ENCODE data around the gene PPA2. TPM values are rescaled to one million over a fixed set of nuclear protein-coding genes. Genes with fewer than 3 reads are reported as not detected.
"Not testable (repeated sequence)": the region's sequence is repeated elsewhere in the genome, so short reads cannot be mapped to it uniquely, and the experiment has no call there.

The PPA2 gene
- total RNA-seq, 2 experiments from 2014 or later, result 78.9 to 80.2 TPM

GRCh38 chr4:105458541-105458940, 15.3 kb downstream of the PPA2 start:
- H3K4me1 Mint-ChIP-seq (ENCODE audit: low read depth); ATAC-seq; H3K27ac Mint-ChIP-seq; POLR2A ChIA-PET; H3K4me3 Mint-ChIP-seq; CTCF ChIA-PET; H3K27me3 Mint-ChIP-seq (ENCODE audit: low read depth); H3K9me3 Mint-ChIP-seq (ENCODE audit: insufficient read depth); DNase-seq: not testable (repeated sequence)
- H3K36me3 Mint-ChIP-seq (ENCODE audit: low read depth), result peaks cover 44% of the 10 kb centered on the region

- peaks cover 43% of the 10 kb centered on the region for H3K36me3 Mint-ChIP-seq (ENCODE audit: low read depth)
- ATAC-seq (no peak), DNase-seq (no peak)
- H3K4me1 Mint-ChIP-seq (ENCODE audit: low read depth), result peaks cover 9% of the 10 kb centered on the region
- H3K4me3 Mint-ChIP-seq, result no peak overlapping the region
- CTCF ChIA-PET, result interaction anchor here (2.8 kb wide), 1 partner anchor 16 kb away, joined by 8 read pairs; the partner anchor contains the start of gene PPA2
- POLR2A ChIA-PET, result no interaction called here
- H3K27me3 Mint-ChIP-seq (ENCODE audit: low read depth), result no peaks in the 10 kb centered on the region
- peaks cover 4% of the 10 kb centered on the region for H3K9me3 Mint-ChIP-seq (ENCODE audit: insufficient read depth)
- no peak overlapping the region for H3K27ac Mint-ChIP-seq
Measured at GRCh38 chr4:105458001-105458400, 15.9 kb downstream of the PPA2 start.

- POLR2A ChIA-PET, result no interaction called here
- no peak overlapping the region for H3K27ac Mint-ChIP-seq
- no peak for ATAC-seq
- no peaks in the 10 kb centered on the region for H3K27me3 Mint-ChIP-seq (ENCODE audit: low read depth)
- H3K4me3 Mint-ChIP-seq, result no peak overlapping the region
- no peak for DNase-seq
- CTCF ChIA-PET, result interaction anchor here (1.1 to 2.8 kb wide), 2 partner anchors 16 to 18 kb away, joined by 3 to 8 read pairs; partner anchors contain the start of gene PPA2
- no peaks in the 10 kb centered on the region for H3K9me3 Mint-ChIP-seq (ENCODE audit: insufficient read depth)
- peaks cover 9% of the 10 kb centered on the region for H3K4me1 Mint-ChIP-seq (ENCODE audit: low read depth)
- H3K36me3 Mint-ChIP-seq (ENCODE audit: low read depth), result peaks cover 48% of the 10 kb centered on the region
Measured at GRCh38 chr4:105455998-105456397, 17.9 kb downstream of the PPA2 start.

GRCh38 chr4:105455182-105455581, 18.7 kb downstream of the PPA2 start:
- peaks cover 5% of the 10 kb centered on the region for H3K4me1 Mint-ChIP-seq (ENCODE audit: low read depth)
- H3K36me3 Mint-ChIP-seq (ENCODE audit: low read depth), result peaks cover 52% of the 10 kb centered on the region
- POLR2A ChIA-PET, result no interaction called here
- no peaks in the 10 kb centered on the region for H3K27me3 Mint-ChIP-seq (ENCODE audit: low read depth)
- no peak overlapping the region for H3K27ac Mint-ChIP-seq
- no peaks in the 10 kb centered on the region for H3K9me3 Mint-ChIP-seq (ENCODE audit: insufficient read depth)
- H3K4me3 Mint-ChIP-seq, result no peak overlapping the region
- CTCF ChIA-PET, result no interaction called here
- DNase-seq, result no peak
- no peak for ATAC-seq

GRCh38 chr4:105453550-105454205, 20.2 kb downstream of the PPA2 start:
- DNase-seq, result no peak
- Mint-ChIP-seq H3K36me3 (ENCODE audit: low read depth) (peaks cover 55% of the 10 kb centered on the region), H3K27ac (no peak overlapping the region)

GRCh38 chr4:105451346-105451745, 22.5 kb downstream of the PPA2 start:
- H3K4me3 Mint-ChIP-seq, result no peak overlapping the region
- no peaks in the 10 kb centered on the region for H3K27me3 Mint-ChIP-seq (ENCODE audit: low read depth)
- DNase-seq (no peak), ATAC-seq (no peak)
- peaks cover 6% of the 10 kb centered on the region for H3K4me1 Mint-ChIP-seq (ENCODE audit: low read depth)
- ChIA-PET CTCF (interaction anchor here (1.0 to 1.3 kb wide), 2 partner anchors 21 to 22 kb away, joined by 4 to 5 read pairs; partner anchors contain the start of gene PPA2), POLR2A (no interaction called here)
- peaks cover 56% of the 10 kb centered on the region for H3K36me3 Mint-ChIP-seq (ENCODE audit: low read depth)
- H3K9me3 Mint-ChIP-seq (ENCODE audit: insufficient read depth), result no peaks in the 10 kb centered on the region
- no peak overlapping the region for H3K27ac Mint-ChIP-seq

More at GRCh38 chr4:105453550-105454205, 20.2 kb downstream of the PPA2 start:
- Mint-ChIP-seq H3K4me1 (ENCODE audit: low read depth) (peaks cover 7% of the 10 kb centered on the region), H3K9me3 (ENCODE audit: insufficient read depth) (no peaks in the 10 kb centered on the region), H3K4me3 (no peak overlapping the region), H3K27me3 (ENCODE audit: low read depth) (no peaks in the 10 kb centered on the region)
- ChIA-PET CTCF (no interaction called here), POLR2A (no interaction called here)
- ATAC-seq, result no peak

GRCh38 chr4:105440890-105441289, 33.0 kb downstream of the PPA2 start:
- no peak for DNase-seq
- CTCF ChIA-PET, result interaction anchor here (1.6 kb wide), 1 partner anchor 32 kb away, joined by 3 read pairs; no protein-coding TSS in a partner anchor
- H3K27me3 Mint-ChIP-seq (ENCODE audit: low read depth), result no peaks in the 10 kb centered on the region

GRCh38 chr4:105437637-105438036, 36.2 kb downstream of the PPA2 start:
- DNase-seq (no peak), ATAC-seq (no peak)
- Mint-ChIP-seq H3K9me3 (ENCODE audit: insufficient read depth) (peaks cover 12% of the 10 kb centered on the region), H3K4me3 (no peak overlapping the region), H3K36me3 (ENCODE audit: low read depth) (peaks cover 56% of the 10 kb centered on the region), H3K4me1 (ENCODE audit: low read depth) (no peaks in the 10 kb centered on the region), H3K27me3 (ENCODE audit: low read depth) (no peaks in the 10 kb centered on the region), H3K27ac (no peak overlapping the region)
- POLR2A ChIA-PET, result no interaction called here
- CTCF ChIA-PET, result no interaction called here

More at GRCh38 chr4:105440890-105441289, 33.0 kb downstream of the PPA2 start:
- Mint-ChIP-seq H3K36me3 (ENCODE audit: low read depth) (peaks cover 34% of the 10 kb centered on the region), H3K4me3 (no peak overlapping the region), H3K9me3 (ENCODE audit: insufficient read depth) (peaks cover 12% of the 10 kb centered on the region), H3K27ac (no peak overlapping the region), H3K4me1 (ENCODE audit: low read depth) (no peaks in the 10 kb centered on the region)
- POLR2A ChIA-PET, result no interaction called here
- no peak for ATAC-seq

- Mint-ChIP-seq H3K27me3 (ENCODE audit: low read depth) (no peaks in the 10 kb centered on the region), H3K4me3 (no peak overlapping the region), H3K9me3 (ENCODE audit: insufficient read depth) (peaks cover 8% of the 10 kb centered on the region), H3K4me1 (ENCODE audit: low read depth) (no peaks in the 10 kb centered on the region), H3K36me3 (ENCODE audit: low read depth) (peaks cover 61% of the 10 kb centered on the region), H3K27ac (no peak overlapping the region)
- ChIA-PET CTCF (no interaction called here), POLR2A (no interaction called here)
- no peak for ATAC-seq
- DNase-seq, result no peak
Measured at GRCh38 chr4:105436414-105436813, 37.4 kb downstream of the PPA2 start.

- Mint-ChIP-seq H3K36me3 (ENCODE audit: low read depth) (peaks cover 61% of the 10 kb centered on the region), H3K9me3 (ENCODE audit: insufficient read depth) (peaks cover 8% of the 10 kb centered on the region), H3K27ac (no peak overlapping the region), H3K4me3 (no peak overlapping the region), H3K4me1 (ENCODE audit: low read depth) (no peaks in the 10 kb centered on the region), H3K27me3 (ENCODE audit: low read depth) (no peaks in the 10 kb centered on the region)
- CTCF ChIA-PET, result no interaction called here
- POLR2A ChIA-PET, result no interaction called here
- no peak for DNase-seq
- ATAC-seq, result no peak
Measured at GRCh38 chr4:105434940-105435339, 38.9 kb downstream of the PPA2 start.

- POLR2A ChIA-PET, result no interaction called here
- peaks cover 59% of the 10 kb centered on the region for H3K36me3 Mint-ChIP-seq (ENCODE audit: low read depth)
Measured at GRCh38 chr4:105433421-105433820, 40.4 kb downstream of the PPA2 start.

GRCh38 chr4:105432438-105432837, 41.4 kb downstream of the PPA2 start:
- no peak overlapping the region for H3K27ac Mint-ChIP-seq
- no peak for DNase-seq
- H3K27me3 Mint-ChIP-seq (ENCODE audit: low read depth), result no peaks in the 10 kb centered on the region
- no peak for ATAC-seq
- ChIA-PET CTCF (no interaction called here), POLR2A (no interaction called here)
- peaks cover 8% of the 10 kb centered on the region for H3K9me3 Mint-ChIP-seq (ENCODE audit: insufficient read depth)
- peaks cover 62% of the 10 kb centered on the region for H3K36me3 Mint-ChIP-seq (ENCODE audit: low read depth)
- H3K4me1 Mint-ChIP-seq (ENCODE audit: low read depth), result no peaks in the 10 kb centered on the region
- H3K4me3 Mint-ChIP-seq, result no peak overlapping the region

More at GRCh38 chr4:105433421-105433820, 40.4 kb downstream of the PPA2 start:
- H3K4me3 Mint-ChIP-seq, result no peak overlapping the region
- no peak overlapping the region for H3K27ac Mint-ChIP-seq
- no peaks in the 10 kb centered on the region for H3K4me1 Mint-ChIP-seq (ENCODE audit: low read depth)
- H3K9me3 Mint-ChIP-seq (ENCODE audit: insufficient read depth), result peaks cover 8% of the 10 kb centered on the region
- DNase-seq, result no peak
- ATAC-seq, result no peak
- CTCF ChIA-PET, result interaction anchor here (1.1 kb wide), 1 partner anchor 40 kb away, joined by 3 read pairs; the partner anchor contains the start of gene PPA2
- H3K27me3 Mint-ChIP-seq (ENCODE audit: low read depth), result no peaks in the 10 kb centered on the region

- POLR2A ChIA-PET, result no interaction called here
- H3K9me3 Mint-ChIP-seq (ENCODE audit: insufficient read depth), result peaks cover 10% of the 10 kb centered on the region
- H3K4me1 Mint-ChIP-seq (ENCODE audit: low read depth), result no peaks in the 10 kb centered on the region
- ATAC-seq, result no peak
- CTCF ChIA-PET, result no interaction called here
- H3K27ac Mint-ChIP-seq, result no peak overlapping the region
- no peak overlapping the region for H3K4me3 Mint-ChIP-seq
- no peak for DNase-seq
- H3K27me3 Mint-ChIP-seq (ENCODE audit: low read depth), result no peaks in the 10 kb centered on the region
- H3K36me3 Mint-ChIP-seq (ENCODE audit: low read depth), result peaks cover 59% of the 10 kb centered on the region
Measured at GRCh38 chr4:105430811-105431210, 43.1 kb downstream of the PPA2 start.
